Left ventricle myocardium inferior (tissue), 1 donor: ENCODE data around the gene COA4. TPM values are rescaled to one million over a fixed set of nuclear protein-coding genes. Genes with fewer than 3 reads are reported as not detected.
A peak's percentile ranks its signal among the peaks of the same experiment; 100 is the strongest.

Source experiments
- DNase-seq: peaks from one replicate; pipeline ENCODE4 v3.0.0-alpha.2; 2020
- H3K27ac ChIP-seq: fragments of 200-600 bp; replicated peaks from 2 replicates; pipeline ENCODE4 v1.8.0; 2021
- H3K27me3 ChIP-seq: fragments of 200-600 bp; 2 replicates; pipeline ENCODE4 v1.8.0; 2021; ENCODE audit warnings: low read depth
- H3K36me3 ChIP-seq: fragments of 200-600 bp; 2 replicates; pipeline ENCODE4 v1.8.0; 2021
- H3K4me1 ChIP-seq: fragments of 200-600 bp; 2 replicates; pipeline ENCODE4 v1.8.0; 2021
- H3K4me3 ChIP-seq: fragments of 200-600 bp; 2 replicates; pipeline ENCODE4 v1.8.0; 2021; ENCODE audit warnings: mild to moderate bottlenecking, moderate library complexity
- H3K9me3 ChIP-seq: fragments of 200-600 bp; replicated peaks from 2 replicates; pipeline ENCODE4 v1.8.0; 2021
- intact Hi-C: fragments of 100-400 bp; cut with micrococcal nuclease; formaldehyde crosslinking; loops from one replicate; pipeline ENCODE4 v1.11.0; 2022
- total RNA-seq: library from RNA; stranded (reverse); fragmentation: NEBNext Ultra II Directional; extraction: Animal tissue kit (Norgen Biotek cat#: 25700); gene quantifications from one replicate; pipeline ENCODE4 v1.2.1, GENCODE V29; 2021
- TF ChIP-seq, protein P1 (sequence below): fragments of 200-600 bp; IDR thresholded peaks from 2 replicates; pipeline ENCODE4 v1.8.0; 2021; ENCODE audit warnings: antibody characterized with exemption, mild to moderate bottlenecking, borderline replicate concordance
- donor health status: DM: no; HTN: yes; CAD: no; lungs with severe emphysema.

The COA4 gene
- total RNA-seq, 1 donor from 2014 or later: 53.1 TPM

DNA sequence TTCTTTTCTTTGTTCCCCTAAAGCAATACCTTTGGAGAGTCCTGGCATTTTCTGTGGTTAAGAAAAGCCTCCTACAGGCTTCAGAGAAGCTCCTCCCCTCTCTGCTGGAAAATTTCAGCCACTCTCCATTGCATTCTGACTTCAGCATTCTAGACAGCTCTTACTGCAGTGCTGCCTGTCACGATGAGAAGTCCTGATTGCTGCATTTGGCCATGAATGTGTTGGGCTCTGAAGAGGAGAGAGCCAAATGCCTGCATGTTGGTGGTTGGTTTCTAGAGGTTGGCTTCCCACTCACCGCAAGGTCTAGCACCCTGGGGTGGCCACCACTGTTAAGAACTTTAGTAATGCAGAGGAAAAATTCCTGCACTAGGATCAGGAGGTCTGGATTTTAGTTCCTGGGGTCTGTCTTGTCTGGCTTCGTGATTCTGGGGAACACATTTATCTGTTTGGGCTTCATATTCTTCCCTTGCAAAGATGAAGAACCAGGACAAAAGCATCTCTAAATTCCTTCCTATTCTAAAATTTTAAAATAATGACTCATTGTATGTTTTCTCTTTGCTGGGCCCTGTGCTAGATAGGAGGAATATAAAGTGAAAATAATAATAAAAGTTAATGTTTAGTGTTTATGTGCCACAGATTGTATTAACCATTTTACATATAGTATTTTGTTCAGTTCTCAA is 38.1 kb downstream of the COA4 start:
- H3K27me3 ChIP-seq: no peaks in the 10 kb centered on the region
- H3K27ac ChIP-seq: peak overlapping the region; percentile 34
- intact Hi-C loops: no loop called here
- DNase-seq: no peak
- H3K9me3 ChIP-seq: no peaks in the 10 kb centered on the region
- peaks cover 13% of the 10 kb centered on the region for H3K4me1 ChIP-seq
- no peak overlapping the region for H3K4me3 ChIP-seq
- TF ChIP-seq, protein P1, sequence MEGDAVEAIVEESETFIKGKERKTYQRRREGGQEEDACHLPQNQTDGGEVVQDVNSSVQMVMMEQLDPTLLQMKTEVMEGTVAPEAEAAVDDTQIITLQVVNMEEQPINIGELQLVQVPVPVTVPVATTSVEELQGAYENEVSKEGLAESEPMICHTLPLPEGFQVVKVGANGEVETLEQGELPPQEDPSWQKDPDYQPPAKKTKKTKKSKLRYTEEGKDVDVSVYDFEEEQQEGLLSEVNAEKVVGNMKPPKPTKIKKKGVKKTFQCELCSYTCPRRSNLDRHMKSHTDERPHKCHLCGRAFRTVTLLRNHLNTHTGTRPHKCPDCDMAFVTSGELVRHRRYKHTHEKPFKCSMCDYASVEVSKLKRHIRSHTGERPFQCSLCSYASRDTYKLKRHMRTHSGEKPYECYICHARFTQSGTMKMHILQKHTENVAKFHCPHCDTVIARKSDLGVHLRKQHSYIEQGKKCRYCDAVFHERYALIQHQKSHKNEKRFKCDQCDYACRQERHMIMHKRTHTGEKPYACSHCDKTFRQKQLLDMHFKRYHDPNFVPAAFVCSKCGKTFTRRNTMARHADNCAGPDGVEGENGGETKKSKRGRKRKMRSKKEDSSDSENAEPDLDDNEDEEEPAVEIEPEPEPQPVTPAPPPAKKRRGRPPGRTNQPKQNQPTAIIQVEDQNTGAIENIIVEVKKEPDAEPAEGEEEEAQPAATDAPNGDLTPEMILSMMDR: no peak
- H3K36me3 ChIP-seq: peaks cover 13% of the 10 kb centered on the region

DNA sequence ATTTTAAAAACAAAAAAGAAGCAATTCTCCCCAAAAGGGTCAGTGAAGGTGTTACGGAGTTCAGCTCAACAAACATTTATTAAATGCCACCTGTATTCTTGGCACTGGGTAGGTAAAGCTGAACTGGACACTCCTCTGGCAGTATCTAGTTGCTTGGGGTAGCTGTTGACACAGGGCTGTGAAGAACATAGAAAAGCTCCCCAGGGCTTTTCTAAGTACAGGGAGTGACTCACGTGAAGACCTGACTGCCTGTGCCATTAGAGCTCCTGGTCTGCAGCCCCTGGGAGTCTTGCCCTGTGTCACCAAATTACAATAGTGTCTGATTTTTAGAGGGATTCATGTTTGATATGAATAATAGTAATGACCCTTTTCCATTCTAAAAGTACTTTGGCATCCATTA is 43.6 kb downstream of the COA4 start:
- H3K27me3 ChIP-seq: no peaks in the 10 kb centered on the region
- H3K9me3 ChIP-seq: no peaks in the 10 kb centered on the region
- no peak overlapping the region for H3K4me3 ChIP-seq
- no peak for DNase-seq
- TF ChIP-seq, protein P1: no peak
- intact Hi-C loops: no loop called here
- H3K4me1 ChIP-seq: peaks cover 1% of the 10 kb centered on the region
- no peak overlapping the region for H3K27ac ChIP-seq
- H3K36me3 ChIP-seq: peaks cover 37% of the 10 kb centered on the region

- H3K9me3 ChIP-seq: no peaks in the 10 kb centered on the region
- H3K27me3 ChIP-seq: no peaks in the 10 kb centered on the region
- H3K36me3 ChIP-seq: peaks cover 59% of the 10 kb centered on the region
- H3K27ac ChIP-seq: no peak overlapping the region
- no peak overlapping the region for H3K4me3 ChIP-seq
- no peaks in the 10 kb centered on the region for H3K4me1 ChIP-seq
- no peak for DNase-seq
- intact Hi-C loops: no loop called here
- TF ChIP-seq, protein P1: no peak
Observed at GRCh38 chr11:73830261-73830660, 46.4 kb downstream of the COA4 start.

Other genes with a start within 250 kb of the COA4 start
- 22.4 TPM for gene PLEKHB1, start 230.3 kb downstream of the COA4 start, total RNA-seq
- 98.3 TPM for gene RAB6A, start 115.8 kb downstream of the COA4 start, total RNA-seq
- 35.6 TPM for gene MRPL48, start 89.0 kb downstream of the COA4 start, total RNA-seq
- 13.5 TPM for gene PAAF1, start 153 bp upstream of the COA4 start, total RNA-seq
- gene DNAJB13, start 74.2 kb upstream of the COA4 start, total RNA-seq: not detected
- 23.4 TPM for gene UCP2, start 106.0 kb upstream of the COA4 start, total RNA-seq
- gene UCP3, start 132.2 kb upstream of the COA4 start, total RNA-seq: 2.7 TPM